HG03025 (cell line): Measurements from ENCODE around the gene PUM1.

Experiments
- ATAC-seq: cut with Tn5 transposase; IDR thresholded peaks from one replicate; pipeline ENCODE4 v1.9.1; 2021; ENCODE audit warnings: mild to moderate bottlenecking, moderate library complexity; ENCODE audit not compliant: unreplicated experiment, low FRiP score

Gene PUM1

DNA sequence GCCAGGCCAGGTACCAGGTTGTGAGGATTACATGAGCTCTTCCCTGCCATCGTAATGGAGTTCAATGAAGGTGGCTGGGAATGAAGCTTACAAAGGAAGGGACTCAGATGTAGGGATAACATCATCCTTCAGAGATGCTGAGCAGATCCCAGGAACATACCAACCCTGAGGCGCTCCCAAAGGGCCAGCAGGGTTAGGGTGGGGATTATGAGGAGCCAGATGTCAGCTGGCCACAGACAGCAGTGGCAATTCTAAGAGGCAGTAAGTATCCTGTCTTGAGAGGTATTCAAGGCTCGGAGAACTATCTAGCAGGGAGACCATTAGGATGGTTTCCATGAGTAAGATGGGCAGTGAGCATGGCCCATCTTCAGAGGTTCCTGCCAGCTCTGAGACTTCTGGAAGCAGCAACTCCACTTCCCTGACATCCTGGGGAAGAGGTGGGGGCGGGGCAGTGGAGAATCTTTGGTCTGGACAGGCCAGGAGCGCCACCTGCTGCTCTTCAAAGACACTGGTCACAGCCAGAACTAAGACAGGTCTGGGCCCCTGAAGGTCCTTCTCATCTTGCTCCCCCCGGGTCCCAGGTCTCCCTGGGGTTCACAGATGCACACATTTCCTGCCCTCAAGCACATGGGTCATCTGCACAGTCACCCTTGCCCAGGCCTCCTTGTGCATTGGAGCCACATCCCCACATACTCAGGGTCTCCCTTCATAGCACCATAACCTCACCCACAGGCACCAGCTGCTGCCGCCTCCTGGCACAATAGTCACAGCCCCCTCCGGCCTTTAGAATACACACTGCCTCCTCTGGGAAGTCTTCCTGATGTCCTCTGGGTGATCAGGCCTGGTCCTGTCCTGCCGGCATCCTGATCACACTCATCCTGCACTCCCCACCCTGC lies 154.2 kb downstream of the PUM1 start:
- ATAC-seq: no peak

DNA sequence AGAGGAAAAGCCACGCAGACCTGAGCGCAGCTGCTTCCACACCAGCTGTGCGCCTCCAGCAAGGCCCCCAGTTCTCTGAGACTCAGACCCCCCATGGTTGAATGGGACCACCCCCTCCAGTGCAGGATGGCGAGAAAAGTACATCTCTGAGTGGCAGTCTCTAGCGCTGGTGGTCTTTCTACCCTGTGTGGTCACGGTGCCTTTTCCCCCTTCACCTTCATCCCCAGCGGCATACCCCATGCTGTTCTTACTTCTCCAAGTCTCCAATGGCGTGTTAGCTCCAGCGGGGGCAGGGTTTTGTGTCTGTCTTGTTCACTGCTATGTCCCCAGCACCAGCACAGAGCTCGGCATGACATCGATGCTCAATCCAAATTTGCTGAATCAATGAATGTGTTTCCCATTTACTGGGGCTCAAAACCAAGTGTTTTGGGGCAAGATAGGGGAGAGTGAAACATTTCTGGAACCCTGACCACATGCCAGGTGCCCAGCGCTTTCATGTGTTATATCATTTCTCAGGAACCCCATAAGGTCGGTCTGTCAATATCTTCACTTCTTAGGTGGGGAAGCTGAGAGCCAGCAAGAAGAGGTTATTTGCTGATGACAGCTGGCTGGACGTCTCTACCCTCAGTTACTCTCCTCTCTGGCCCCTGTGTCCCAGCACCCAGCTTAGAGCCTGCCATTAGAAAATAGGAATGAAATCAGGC lies 156.0 kb downstream of the PUM1 start:
- ATAC-seq: no peak

DNA sequence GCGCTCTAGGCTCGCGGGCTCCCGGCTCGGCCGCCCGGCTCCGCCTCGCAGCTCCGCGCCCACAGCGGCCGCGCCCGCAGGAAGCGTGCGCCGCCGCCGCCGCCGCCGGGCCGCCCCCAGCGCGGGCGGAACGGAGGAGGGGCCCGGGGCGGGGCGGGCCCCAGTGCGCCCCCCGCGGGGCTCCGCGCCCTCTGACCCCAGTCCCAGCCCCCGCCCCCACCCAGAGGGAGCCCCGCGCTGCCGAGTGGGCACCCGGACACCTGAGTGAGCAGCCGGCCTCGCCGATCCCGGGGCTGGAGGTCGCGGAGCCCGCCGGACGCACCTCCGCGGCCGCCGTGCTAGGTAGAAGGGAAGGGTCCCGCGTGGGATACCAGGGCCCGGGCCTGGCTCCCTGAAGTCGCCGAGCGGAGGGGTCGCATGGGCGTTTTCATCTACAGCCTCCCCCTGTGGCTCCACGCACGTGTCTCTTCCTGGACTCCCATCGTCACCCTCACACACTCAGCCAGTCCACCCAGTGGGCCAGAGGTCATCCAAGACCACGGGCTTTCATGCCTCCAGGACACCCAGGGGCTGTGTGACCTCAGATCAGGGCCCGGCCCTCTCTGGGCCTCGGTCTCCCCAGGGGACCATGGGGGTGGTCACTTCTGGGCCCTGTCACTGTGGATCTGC lies 156.7 kb downstream of the PUM1 start, which contains the start of gene SDC3:
Gene SDC3 (minus strand): TSS at position 63 of the 669 bp plus-strand sequence. CDS start 172 bp downstream, outside the sequence.
- ATAC-seq: no peak

DNA sequence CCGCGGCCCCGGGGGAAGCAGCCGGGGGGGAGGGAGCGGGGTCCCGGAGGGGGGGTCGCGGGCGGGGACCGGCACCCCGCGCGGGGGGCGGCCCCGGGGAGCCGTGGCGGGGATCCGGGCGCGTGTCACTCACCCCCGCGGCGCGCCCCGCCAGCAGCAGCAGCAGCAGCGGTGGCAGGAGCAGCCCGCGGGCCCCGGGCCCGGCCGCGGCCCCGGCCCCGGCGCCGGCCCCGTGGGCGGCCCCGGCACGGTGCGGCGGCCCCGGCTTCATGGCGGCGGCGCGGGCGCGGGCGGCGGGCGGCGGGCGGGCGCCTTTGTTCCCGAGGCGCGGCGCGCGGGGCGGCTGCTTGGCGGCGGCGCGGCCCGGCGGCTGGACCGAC lies 157.2 kb downstream of the PUM1 start:
- ATAC-seq: no peak

- no peak for ATAC-seq
These were observed 157.8 kb downstream of the PUM1 start for GRCh38 chr1:30907481-30908315.

- no peak for ATAC-seq
These were observed 158.7 kb downstream of the PUM1 start for GRCh38 chr1:30906631-30907441.

DNA sequence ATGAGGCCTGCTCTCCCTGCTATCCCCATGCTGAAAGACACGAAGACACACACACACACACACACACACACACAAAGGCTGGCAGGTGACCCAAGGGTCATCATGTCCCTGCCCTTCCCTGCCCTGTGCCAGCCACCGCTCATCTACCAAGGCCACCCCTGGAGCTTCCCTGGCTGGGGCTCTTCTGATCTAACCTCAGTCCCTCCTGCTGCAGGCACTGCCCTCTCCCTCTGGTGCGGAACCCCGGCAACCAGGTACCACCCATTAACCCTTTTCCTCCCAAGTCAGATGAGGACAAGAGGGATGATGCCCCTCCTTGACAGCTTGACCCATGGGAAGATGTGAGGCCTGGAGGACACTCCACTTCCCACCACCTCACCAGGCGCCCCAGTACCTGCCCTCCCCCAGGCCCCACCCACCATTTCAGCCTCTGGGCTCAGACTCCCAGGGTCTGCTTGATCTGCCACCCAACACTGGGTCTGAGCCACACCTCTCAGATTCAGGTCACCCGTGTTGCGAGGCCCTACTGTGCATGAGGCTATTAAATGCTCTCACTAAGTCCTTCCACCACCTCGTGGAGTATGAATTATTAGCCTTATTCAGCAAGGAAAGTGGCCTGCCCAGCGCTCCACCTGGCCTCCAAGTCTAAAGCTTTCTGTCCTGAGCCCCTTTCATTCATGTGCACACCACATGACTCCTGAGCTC lies 159.4 kb downstream of the PUM1 start:
- ATAC-seq: no peak

GRCh38 chr1:30905403-30905802 lies 160.1 kb downstream of the PUM1 start:
- no peak for ATAC-seq

- ATAC-seq: no peak
These were observed 160.6 kb downstream of the PUM1 start for GRCh38 chr1:30904962-30905335.

- no peak for ATAC-seq
These were observed 161.1 kb downstream of the PUM1 start for GRCh38 chr1:30904191-30904961.

DNA sequence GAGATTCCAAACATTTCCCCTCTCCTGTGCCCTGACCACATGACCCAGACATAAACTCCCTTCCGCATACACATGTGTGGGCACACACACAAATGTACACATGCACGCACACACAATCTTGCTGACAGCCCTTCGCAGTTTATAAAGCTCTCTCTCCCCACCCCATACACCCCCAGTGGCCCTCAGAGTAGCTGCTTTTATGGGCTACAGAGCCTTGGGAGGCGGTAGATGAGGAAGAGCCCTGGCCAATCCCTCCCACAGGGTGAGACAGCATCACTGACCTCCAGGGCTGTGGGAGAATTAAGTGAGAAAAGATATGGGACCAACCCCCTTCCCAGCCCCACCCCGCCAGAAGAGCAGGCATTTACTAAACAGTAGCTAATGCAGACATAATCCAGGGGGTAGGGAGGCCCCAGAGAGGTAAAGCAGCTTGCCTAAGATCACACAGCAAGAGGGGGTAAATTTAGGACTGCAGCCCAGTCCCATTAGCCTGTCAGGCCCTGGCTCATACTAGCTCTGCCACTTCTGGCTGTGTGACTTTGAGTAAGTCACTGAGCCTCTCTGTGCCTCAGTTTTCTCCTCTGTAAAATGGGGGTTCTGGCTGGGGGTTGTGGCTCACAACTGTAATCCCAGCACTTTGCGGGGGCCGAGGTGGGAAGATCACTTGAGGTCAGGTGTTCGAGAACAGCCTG lies 162.0 kb downstream of the PUM1 start:
- ATAC-seq: no peak

GRCh38 chr1:30902593-30903290 lies 162.8 kb downstream of the PUM1 start:
- no peak for ATAC-seq

DNA sequence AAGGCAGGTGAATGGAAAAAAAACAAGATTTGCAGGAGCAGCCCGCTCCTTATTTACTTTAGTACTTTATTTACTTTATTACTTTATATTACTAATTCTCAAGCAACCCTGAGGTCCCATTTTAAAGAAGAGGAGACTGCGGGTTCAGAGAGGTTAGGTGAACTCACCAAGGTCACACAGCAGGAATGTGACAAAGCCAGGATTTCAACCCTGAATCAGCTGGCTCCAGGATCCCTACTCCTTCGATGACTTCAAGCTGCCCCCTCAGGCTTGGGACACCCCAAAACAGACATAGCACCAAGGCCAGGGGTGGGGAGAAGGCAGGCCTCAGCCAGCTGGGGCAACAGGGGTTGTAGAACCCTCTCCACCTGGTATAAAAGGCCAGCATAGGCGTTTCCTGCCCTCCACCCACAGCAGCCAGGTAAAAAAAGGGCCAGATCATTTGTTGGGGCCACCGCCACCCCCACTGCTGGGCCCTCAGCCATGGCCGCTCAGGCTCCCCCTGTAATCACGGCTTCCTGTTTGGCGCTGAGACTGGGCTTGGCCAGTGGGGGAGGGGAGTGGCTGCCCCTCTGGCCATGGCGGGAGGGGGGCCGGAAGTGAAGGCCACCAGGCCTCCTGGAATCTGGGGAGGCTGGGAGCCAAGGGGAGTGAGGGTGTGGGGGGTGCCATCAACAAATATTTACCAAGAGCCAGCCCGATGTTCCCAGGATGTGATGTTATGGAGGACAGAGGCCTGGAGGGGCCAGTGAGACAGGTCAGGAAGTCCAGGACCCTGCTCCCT lies 163.5 kb downstream of the PUM1 start:
- ATAC-seq: no peak

DNA sequence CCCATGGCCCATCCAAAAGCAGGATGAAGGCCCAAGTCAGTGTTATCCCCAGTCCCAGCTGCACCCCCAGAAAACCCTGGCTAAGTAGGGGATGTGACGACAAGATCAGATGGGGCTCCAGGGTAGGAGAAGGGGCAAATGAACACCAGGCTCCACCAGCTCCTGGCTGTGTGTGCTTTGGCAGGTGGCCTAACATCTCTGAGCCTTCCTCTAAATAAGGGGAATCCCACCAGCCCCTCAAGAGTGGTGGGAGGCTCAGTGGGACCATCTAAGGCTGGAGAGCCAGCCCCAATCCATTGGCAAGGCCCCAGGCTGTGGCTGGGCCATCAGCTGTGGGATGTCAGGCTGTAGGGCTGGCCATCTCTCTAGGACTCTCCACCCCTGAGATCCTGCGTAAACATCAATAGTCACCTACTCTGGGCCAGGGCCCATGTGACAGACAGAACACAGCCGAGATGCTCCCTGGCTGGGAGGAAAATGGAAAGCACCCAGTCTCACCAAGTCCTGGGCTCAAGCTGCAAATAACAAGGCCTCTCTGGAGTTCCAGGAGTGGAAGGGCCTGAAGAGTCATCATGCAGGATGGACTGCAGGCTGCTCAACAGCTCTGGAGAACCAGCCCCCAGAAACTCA lies 164.5 kb downstream of the PUM1 start:
- ATAC-seq: no peak

- ATAC-seq: no peak
These were observed 165.0 kb downstream of the PUM1 start for GRCh38 chr1:30900486-30900885.
